Choroid plexus epithelial cell (primary cell): ENCODE measurements around the gene CHCHD6.

Source experiments
- DNase-seq: peaks from one replicate; pipeline ENCODE4 v3.0.0-alpha.2; 2010; ENCODE audit warnings: low read depth
- H3K4me3 ChIP-seq: 2 replicates; pipeline ENCODE4 v1.5.1; 2011; ENCODE audit warnings: low read depth, mild to moderate bottlenecking, control low read depth, low read length, moderate library complexity
- TF ChIP-seq, protein P1 (sequence below): conservative IDR thresholded peaks from 2 replicates; pipeline ENCODE4 v1.5.1; 2011; ENCODE audit warnings: low read depth, mild to moderate bottlenecking, control low read depth, inconsistent platforms, low read length, moderate library complexity

The CHCHD6 gene

DNA sequence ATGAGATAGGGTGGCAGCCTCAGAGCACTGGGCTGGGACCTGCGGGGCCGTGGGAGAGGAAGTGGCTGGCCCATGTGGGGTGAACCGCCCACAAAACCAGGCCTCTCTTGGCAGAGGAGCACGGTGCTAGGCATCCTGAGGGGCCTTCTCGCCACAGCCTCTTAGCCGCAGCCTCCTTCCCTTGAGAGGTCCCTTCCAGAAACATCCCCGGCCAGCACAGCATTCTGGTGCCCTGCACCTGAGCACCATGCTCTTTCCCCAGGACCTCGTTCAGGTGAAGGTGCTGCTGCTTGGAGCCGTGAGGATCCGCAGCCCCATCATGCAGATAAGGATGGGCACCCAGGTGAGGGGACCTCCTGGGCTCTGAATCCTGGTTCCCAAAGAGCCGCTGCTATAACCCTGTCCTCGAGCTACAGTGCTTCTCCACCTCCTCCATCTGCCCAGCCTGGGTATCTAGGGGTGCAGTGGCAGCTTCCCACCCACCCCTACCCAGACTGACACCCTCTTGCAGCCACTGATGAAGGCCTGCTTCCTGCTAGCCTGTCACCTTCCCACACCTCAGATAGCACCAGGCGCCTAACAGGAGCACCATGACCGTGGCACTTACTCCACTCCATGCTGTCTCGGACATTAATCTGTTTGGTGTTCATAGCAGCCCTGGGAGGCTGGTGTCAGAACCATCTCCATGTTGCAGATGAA is 37.9 kb upstream of the CHCHD6 start:
- H3K4me3 ChIP-seq, result no peak overlapping the region
- TF ChIP-seq, protein P1, sequence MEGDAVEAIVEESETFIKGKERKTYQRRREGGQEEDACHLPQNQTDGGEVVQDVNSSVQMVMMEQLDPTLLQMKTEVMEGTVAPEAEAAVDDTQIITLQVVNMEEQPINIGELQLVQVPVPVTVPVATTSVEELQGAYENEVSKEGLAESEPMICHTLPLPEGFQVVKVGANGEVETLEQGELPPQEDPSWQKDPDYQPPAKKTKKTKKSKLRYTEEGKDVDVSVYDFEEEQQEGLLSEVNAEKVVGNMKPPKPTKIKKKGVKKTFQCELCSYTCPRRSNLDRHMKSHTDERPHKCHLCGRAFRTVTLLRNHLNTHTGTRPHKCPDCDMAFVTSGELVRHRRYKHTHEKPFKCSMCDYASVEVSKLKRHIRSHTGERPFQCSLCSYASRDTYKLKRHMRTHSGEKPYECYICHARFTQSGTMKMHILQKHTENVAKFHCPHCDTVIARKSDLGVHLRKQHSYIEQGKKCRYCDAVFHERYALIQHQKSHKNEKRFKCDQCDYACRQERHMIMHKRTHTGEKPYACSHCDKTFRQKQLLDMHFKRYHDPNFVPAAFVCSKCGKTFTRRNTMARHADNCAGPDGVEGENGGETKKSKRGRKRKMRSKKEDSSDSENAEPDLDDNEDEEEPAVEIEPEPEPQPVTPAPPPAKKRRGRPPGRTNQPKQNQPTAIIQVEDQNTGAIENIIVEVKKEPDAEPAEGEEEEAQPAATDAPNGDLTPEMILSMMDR, result no peak
- DNase-seq, result no peak

DNA sequence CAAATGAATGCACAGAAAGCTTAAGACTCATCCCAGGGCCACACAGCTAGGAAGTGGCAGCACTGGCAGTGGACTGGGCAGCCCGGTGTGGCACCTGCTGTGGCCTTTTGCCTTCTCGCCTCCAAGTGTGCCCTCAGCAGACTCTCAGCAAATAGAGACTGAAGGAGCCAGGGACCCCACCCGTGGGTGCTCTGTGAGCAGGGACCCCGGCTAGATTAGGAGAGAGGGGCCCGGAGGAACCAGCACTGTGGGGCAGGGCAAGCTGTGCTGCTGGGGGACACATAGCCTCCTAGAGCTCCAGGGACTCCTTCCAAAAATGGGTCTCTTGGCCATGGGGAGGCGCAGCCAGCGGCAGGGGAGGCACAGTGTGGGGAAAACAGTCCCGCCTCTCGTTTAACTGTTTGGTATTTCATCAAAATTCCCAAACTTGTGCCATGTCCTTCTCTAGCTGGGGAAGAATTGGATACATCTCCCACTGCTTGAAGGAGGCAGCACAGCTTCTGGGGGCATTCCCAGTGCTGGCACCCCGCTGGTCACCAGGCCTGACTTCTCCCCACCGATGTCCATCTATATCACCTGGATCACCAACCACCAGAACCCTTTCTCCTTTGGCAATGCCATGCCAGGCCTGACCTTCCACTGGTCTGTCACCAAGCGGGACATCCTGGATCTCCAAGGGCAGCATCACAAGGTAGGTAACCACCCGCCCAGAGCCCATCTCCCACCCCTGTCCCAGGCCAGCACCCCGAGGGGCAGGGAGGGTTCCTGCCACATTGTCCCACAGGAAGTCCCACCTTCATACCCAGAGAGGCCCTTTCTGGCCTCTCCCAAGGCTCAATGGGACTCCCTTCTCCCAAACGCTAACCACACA is 37.1 kb upstream of the CHCHD6 start:
- TF ChIP-seq, protein P1, result no peak
- no peak for DNase-seq
- no peak overlapping the region for H3K4me3 ChIP-seq

DNA sequence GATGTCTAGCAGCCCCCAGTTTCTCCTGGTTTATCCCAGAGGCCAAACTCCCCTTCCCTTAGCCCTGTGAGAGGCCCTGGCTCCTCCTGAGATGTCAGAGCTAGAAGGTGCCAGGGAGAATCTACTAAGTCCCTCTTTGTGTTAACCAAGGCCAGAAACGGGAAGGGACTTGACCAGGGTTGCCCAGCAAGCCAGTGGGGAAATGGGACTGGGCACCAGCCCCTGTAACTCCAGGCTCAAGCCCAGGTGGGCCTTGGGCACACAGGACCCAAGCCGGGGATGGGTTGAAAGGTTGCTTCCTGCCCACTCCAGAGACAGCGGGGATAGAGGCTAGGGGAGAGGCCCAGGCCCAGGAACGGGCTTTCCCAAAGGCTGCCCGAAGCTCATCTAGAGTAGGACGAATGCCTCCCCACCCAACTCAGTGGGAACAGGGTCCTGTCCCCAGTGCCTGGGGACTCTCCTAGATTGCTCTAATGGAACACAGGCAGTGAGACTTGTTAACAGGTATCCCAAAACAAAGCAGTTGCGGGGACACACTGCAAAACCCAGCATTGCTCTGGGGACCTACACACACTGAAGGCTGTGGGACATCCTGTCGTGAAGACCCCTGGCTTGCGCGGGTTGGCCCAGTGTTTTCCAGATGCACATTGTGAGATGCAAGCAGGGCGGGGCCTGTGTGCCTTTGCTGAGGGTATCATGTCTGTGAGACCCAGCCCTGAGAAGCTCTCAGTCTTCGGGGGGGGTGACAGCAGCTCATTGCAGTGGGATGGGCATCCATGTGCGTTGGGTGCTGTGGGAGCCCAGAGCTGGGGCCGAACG is 36.2 kb upstream of the CHCHD6 start:
- no peak for DNase-seq
- TF ChIP-seq, protein P1, result no peak

DNA sequence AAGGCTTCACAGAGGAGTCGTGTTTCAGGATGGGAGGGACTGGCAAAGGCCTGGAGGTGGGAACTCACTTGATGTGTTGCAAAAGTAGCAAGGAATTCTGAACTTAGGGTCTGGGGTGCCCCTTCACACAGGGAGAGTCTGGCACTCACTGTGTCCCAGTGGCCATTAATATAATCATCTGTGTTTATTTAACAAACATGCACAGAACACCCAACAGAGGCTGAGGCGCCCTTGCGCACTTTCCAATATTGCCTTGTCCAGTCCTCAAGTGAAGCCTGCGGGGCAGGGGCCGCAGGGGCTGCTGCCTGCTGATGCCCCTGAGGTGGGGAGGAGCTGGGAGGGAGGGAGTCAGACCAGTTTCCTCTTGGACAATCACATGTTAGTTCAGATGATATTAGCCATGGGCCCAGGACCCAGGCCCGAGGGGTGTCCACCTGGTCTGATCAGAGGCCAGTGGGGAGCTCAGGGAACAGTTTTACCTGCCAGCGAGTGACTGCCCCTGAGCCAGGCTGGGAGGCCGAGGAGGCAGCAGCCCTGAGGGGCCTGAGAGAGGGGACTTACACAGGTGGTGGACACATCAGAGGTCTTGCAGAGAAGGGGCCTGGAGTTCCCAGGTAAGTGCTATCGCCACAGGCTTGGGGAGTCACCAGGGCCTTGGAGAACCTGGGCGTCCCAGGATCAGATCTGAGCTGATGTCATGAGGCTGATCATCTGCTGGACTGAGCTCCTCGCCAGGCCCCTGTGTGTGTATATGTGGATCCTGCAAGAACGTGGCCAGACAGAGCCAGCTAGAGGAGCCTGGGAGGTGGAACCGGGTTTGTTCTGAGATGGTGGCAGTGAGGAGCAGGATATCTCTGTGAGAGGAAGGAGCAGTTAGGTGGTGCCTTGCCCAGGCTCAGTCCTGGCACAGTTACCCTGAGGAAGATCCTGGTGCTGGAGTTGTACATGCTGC is 35.3 kb upstream of the CHCHD6 start:
- no peak for DNase-seq
- TF ChIP-seq, protein P1, result no peak
- H3K4me3 ChIP-seq, result no peak overlapping the region

More for the DNA sequence above, 36.2 kb upstream of the CHCHD6 start:
- no peak overlapping the region for H3K4me3 ChIP-seq

DNA sequence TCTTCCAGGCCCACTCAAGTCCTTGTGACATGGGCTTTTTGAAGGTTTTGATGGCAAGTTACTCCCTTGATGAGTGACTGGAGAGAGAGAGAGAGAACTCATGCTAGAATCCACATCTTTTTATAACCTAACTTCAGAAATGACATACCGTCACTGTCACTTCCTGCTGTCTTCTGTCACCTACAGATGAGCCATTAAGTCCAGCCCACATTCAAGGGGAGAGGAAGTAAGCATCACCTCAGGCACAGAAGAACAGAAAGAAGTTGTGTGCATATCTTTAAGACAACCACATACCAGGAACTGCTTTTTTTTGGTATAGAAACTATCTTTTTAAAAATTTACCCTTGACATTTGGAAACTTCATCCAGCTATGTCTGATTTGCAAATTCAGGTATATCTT is 32.5 kb upstream of the CHCHD6 start:
- DNase-seq, result no peak
- TF ChIP-seq, protein P1, result no peak
- H3K4me3 ChIP-seq, result no peak overlapping the region

DNA sequence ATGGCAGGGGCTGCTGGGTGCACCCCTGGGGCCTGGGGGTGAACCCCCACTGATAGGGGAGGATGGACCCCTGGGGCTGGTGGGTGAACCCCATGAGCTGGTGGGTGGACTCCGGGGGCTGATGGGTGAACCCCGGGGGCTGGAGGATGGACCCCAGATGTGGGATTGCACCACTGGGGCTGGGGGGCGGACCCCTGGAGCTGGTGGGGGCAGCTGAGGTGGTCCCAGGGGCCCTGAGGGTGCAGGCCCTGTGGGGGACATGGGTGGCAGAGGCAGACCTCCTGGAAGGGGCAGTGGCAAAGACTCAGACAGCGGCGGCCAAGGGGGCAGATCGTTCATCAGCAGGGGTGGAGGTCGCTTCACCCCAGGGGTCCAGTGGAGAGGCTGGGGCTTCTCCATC is 31.7 kb upstream of the CHCHD6 start:
- DNase-seq, result no peak
- TF ChIP-seq, protein P1, result no peak
- H3K4me3 ChIP-seq, result no peak overlapping the region
